IMR-90 (cell line): ENCODE data around the gene AKIRIN2. TPM values are rescaled to one million over a fixed set of nuclear protein-coding genes. Genes with fewer than 3 reads are reported as not detected.

Experiments used
- ATAC-seq: fragments of 200-7000 bp; cut with Tn5 transposase; 2 replicates; pipeline ENCODE4 v1.9.1; 2020; ENCODE audit warnings: low read depth, mild to moderate bottlenecking, moderate library complexity
- BruUV-seq: library from RNA; stranded (reverse); fragments of 400-500 nt; replicated peaks from 2 replicates; lab custom pipeline; 2021; lab: Mats Ljungman, UMichigan
- CTCF ChIA-PET: fragments of 300-600 bp; formaldehyde crosslinking; extraction: SDS; loops from one replicate; lab custom pipeline; 2021; ENCODE audit warnings: antibody characterized with exemption; lab: Yijun Ruan, JAX
- POLR2A ChIA-PET: fragments of 300-600 bp; sonication (Branson Sonifier 250); formaldehyde crosslinking; loops from one replicate; lab custom pipeline; 2022; ENCODE audit warnings: antibody characterized with exemption; ENCODE audit not compliant: unreplicated experiment; lab: Charles Lee
- DNase-seq: peaks from one replicate; pipeline ENCODE4 v3.0.0; 2013
- H2AFZ ChIP-seq: replicated peaks from 2 replicates; pipeline ENCODE3; 2013; ENCODE audit warnings: low read length, mild to moderate bottlenecking; ENCODE audit not compliant: poor library complexity
- H2AK5ac ChIP-seq: 2 replicates; pipeline ENCODE4 v1.6.1; 2013; ENCODE audit warnings: low read depth, low read length, inconsistent platforms
- H2AK9ac ChIP-seq: replicated peaks from 2 replicates; pipeline ENCODE3; 2013; ENCODE audit warnings: mild to moderate bottlenecking, low read depth, low read length, moderate library complexity; ENCODE audit not compliant: poor library complexity
- H2BK120ac ChIP-seq: 2 replicates; pipeline ENCODE4 v1.6.1; 2013; ENCODE audit warnings: low read depth, low read length, inconsistent platforms
- H2BK15ac ChIP-seq: 3 replicates; pipeline ENCODE4 v1.6.1; 2013; ENCODE audit warnings: low read depth, low read length, inconsistent platforms
- H2BK20ac ChIP-seq: 2 replicates; pipeline ENCODE4 v1.6.1; 2013; ENCODE audit warnings: low read depth, mild to moderate bottlenecking, inconsistent platforms, low read length, moderate library complexity
- H2BK5ac ChIP-seq: 2 replicates; pipeline ENCODE4 v1.6.1; 2013; ENCODE audit warnings: mild to moderate bottlenecking, low read depth, low read length, inconsistent platforms; ENCODE audit not compliant: poor library complexity, severe bottlenecking
- H3K14ac ChIP-seq: replicated peaks from 2 replicates; pipeline ENCODE4 v1.6.1; 2013; ENCODE audit warnings: low read depth, low read length, inconsistent platforms
- H3K18ac ChIP-seq: 2 replicates; pipeline ENCODE4 v1.6.1; 2013; ENCODE audit warnings: low read depth, low read length, control low read depth
- H3K23ac ChIP-seq: 2 replicates; pipeline ENCODE4 v1.6.1; 2013; ENCODE audit warnings: low read depth, low read length, inconsistent platforms
- H3K27ac ChIP-seq: 2 replicates; pipeline ENCODE4 v1.5.1; 2013; ENCODE audit warnings: mild to moderate bottlenecking, control low read depth, low read length; ENCODE audit not compliant: insufficient read depth
- H3K27me3 ChIP-seq: 2 replicates; pipeline ENCODE4 v1.6.1; 2013; ENCODE audit warnings: low read length; ENCODE audit not compliant: control insufficient read depth, insufficient read depth
- H3K36me3 ChIP-seq: 2 replicates; pipeline ENCODE4 v1.6.1; 2013; ENCODE audit warnings: low read length, mixed read lengths; ENCODE audit not compliant: control insufficient read depth, insufficient read depth
- H3K4ac ChIP-seq: 2 replicates; pipeline ENCODE4 v1.6.1; 2013; ENCODE audit warnings: low read depth, low read length, inconsistent platforms
- H3K4me1 ChIP-seq: 2 replicates; pipeline ENCODE4 v1.6.1; 2013; ENCODE audit warnings: low read length, mixed read lengths; ENCODE audit not compliant: control insufficient read depth, insufficient read depth
- H3K4me2 ChIP-seq: 2 replicates; pipeline ENCODE4 v1.6.1; 2013; ENCODE audit warnings: low read depth, mild to moderate bottlenecking, control low read depth, low read length, moderate library complexity
- H3K4me3 ChIP-seq: 2 replicates; pipeline ENCODE4 v1.5.1; 2013; ENCODE audit warnings: low read depth, mild to moderate bottlenecking, control low read depth, low read length, moderate library complexity; ENCODE audit not compliant: insufficient read depth
- H3K56ac ChIP-seq: 2 replicates; pipeline ENCODE4 v1.6.1; 2013; ENCODE audit warnings: low read length, inconsistent platforms; ENCODE audit not compliant: insufficient read depth; ENCODE audit errors: extremely low read depth
- H3K79me1 ChIP-seq, 2 experiments: 2 replicates each; pipeline ENCODE4 v1.6.1; 2013; ENCODE audit warnings: low read length in 2 of 2, inconsistent platforms in 1 of 2, low read depth in 1 of 2
- H3K9ac ChIP-seq: 2 replicates; pipeline ENCODE4 v1.6.1; 2013; ENCODE audit warnings: low read depth, low read length, control low read depth
- H3K9me1 ChIP-seq: 2 replicates; pipeline ENCODE4 v1.6.1; 2013; ENCODE audit warnings: low read length, inconsistent platforms; ENCODE audit not compliant: insufficient read depth
- H3K9me3 ChIP-seq: 2 replicates; pipeline ENCODE4 v1.6.1; 2013; ENCODE audit warnings: low read length; ENCODE audit not compliant: control insufficient read depth, insufficient read depth
- H4K20me1 ChIP-seq: 2 replicates; pipeline ENCODE4 v1.6.1; 2013; ENCODE audit warnings: low read length, inconsistent platforms; ENCODE audit not compliant: insufficient read depth
- H4K5ac ChIP-seq: 2 replicates; pipeline ENCODE4 v1.6.1; 2013; ENCODE audit warnings: mild to moderate bottlenecking, low read depth, low read length, control low read depth
- H4K8ac ChIP-seq, 2 experiments: 2 replicates each; pipeline ENCODE4 v1.6.1; 2013; ENCODE audit warnings: low read depth in 2 of 2, low read length in 2 of 2, control low read depth in 1 of 2, inconsistent platforms in 1 of 2
- H4K91ac ChIP-seq: 2 replicates; pipeline ENCODE4 v1.6.1; 2013; ENCODE audit warnings: low read depth, low read length, inconsistent platforms; ENCODE audit not compliant: insufficient read depth
- BHLHE40 ChIP-seq: fragments of 150-350 bp; IDR thresholded peaks from 2 replicates; pipeline ENCODE4 v1.6.1; 2016; ENCODE audit warnings: mild to moderate bottlenecking, low read depth, low read length
- CEBPB ChIP-seq: IDR thresholded peaks from 2 replicates; pipeline ENCODE4 v1.6.1; 2012; ENCODE audit warnings: low read depth, low read length, improper control_type of control experiment
- MAFK ChIP-seq: IDR thresholded peaks from 2 replicates; pipeline ENCODE4 v1.6.1; 2012; ENCODE audit warnings: low read depth, low read length, improper control_type of control experiment
- MXI1 ChIP-seq: IDR thresholded peaks from 2 replicates; pipeline ENCODE4 v1.6.1; 2012; ENCODE audit warnings: low read depth, mild to moderate bottlenecking, low read length, moderate library complexity, borderline replicate concordance
- NFE2L2 ChIP-seq: fragments of 150-350 bp; IDR thresholded peaks from 2 replicates; pipeline ENCODE4 v1.6.1; 2016; ENCODE audit warnings: low read depth, mild to moderate bottlenecking, low read length
- WGBS, 2 experiments: methylation state at CpG; one replicate each; pipeline versions ENCODE4 v1.1.5 to v1.1.7; 2013; ENCODE audit warnings: missing lambda C conversion rate in 2 of 2; ENCODE audit not compliant: insufficient read length in 1 of 2; ENCODE audit errors: extremely low coverage in 2 of 2; 5-methylcytosine and 5-hydroxymethylcytosine counted together
- dilution Hi-C: fragments of 300-500 bp; cut with HindIII; formaldehyde crosslinking; loops from one replicate; pipeline ENCODE4 v1.14.3; 2018; ENCODE audit warnings: low sequenced_read_pairs; ENCODE audit not compliant: unreplicated experiment
- in situ Hi-C: fragments of 300-500 bp; cut with MboI; formaldehyde crosslinking; loops from 3 replicates; pipeline ENCODE4 v1.14.3; 2019; ENCODE audit warnings: low sequenced_read_pairs, inconsistent platforms, mixed read lengths
- intact Hi-C: fragments of 100-400 bp; cut with micrococcal nuclease; formaldehyde crosslinking; loops from 2 replicates; pipeline ENCODE4 v1.10.0; 2022
- polyA plus RNA-seq, 3 experiments: library from polyadenylated mRNA; depleted of rRNA; stranded (reverse); fragments of >200 nt; gene quantifications; 2 replicates each; pipeline ENCODE4 v1.2.3, GENCODE V29; 2012; ENCODE audit warnings: low replicate concordance in 1 of 3
- total RNA-seq: library from RNA; depleted of rRNA; stranded (reverse); fragments of >200 nt; gene quantifications from 2 replicates; pipeline ENCODE4 v1.2.3, GENCODE V29; 2012

The AKIRIN2 gene
- total and polyA plus RNA-seq, 2 of the 4 experiments (the other 2 are of a cell fraction) = 7.9 to 26.6 TPM

GRCh38 chr6:87716928-87717614 is 15.0 kb upstream of the AKIRIN2 start:
- ChIA-PET POLR2A (no interaction called here), CTCF (interaction anchor here (0.6 kb wide), 1 partner anchor 179 kb away, joined by 3 read pairs; no protein-coding TSS in a partner anchor)
- Histone ChIP-seq H3K56ac (no peak overlapping the region; the same call in 1 of the 2 replicates), H4K8ac (no peak overlapping the region; a peak in 1 of 4 replicates), H3K27ac (no peak overlapping the region), H3K4me1 (peaks cover 11% of the 10 kb centered on the region), H3K79me1 (no peaks in the 10 kb centered on the region; a peak in 1 of 4 replicates), H3K23ac (no peak overlapping the region; the same call in 1 of the 2 replicates), H3K9ac (no peak overlapping the region), H2AK9ac (no peak overlapping the region), H3K9me3 (no peaks in the 10 kb centered on the region), H3K9me1 (peaks cover 9% of the 10 kb centered on the region; the same call in 1 of the 2 replicates), H3K27me3 (no peaks in the 10 kb centered on the region), H3K4me2 (no peak overlapping the region), H4K91ac (peak overlapping the region; percentile 6), H2BK15ac (no peak overlapping the region), H2BK20ac (no peak overlapping the region), H3K14ac (no peak overlapping the region), H2AK5ac (peak overlapping the region; percentile 73; the same call in 1 of the 2 replicates), H4K20me1 (no peaks in the 10 kb centered on the region), H4K5ac (no peak overlapping the region), H3K18ac (no peak overlapping the region), H2AFZ (no peak overlapping the region), H2BK120ac (no peak overlapping the region; the same call in 1 of the 2 replicates), H3K4ac (no peak overlapping the region), H2BK5ac (no peak overlapping the region), H3K36me3 (no peaks in the 10 kb centered on the region), H3K4me3 (no peak overlapping the region)
- intact Hi-C loops = no loop called here
- ATAC-seq = no peak
- DNase-seq = no peak
- 100% methylated on average over 1 of the region's 4 CpGs; no CpG with 5 or more reads in 1 of the 2 experiments for WGBS, 2 experiments
- dilution Hi-C loops = no loop called here
- BruUV-seq = no TSS peak
- TF ChIP-seq BHLHE40 (no peak), CEBPB (peak; percentile 35; the same call in 1 of the 2 replicates), MXI1 (no peak), MAFK (no peak), NFE2L2 (no peak)
- in situ Hi-C loops = no loop called here
